Hypothalamus (tissue), 51 donors: Measurements from ENCODE around the gene ADAM11.
"Not testable (repeated sequence)": the region's sequence is repeated elsewhere in the genome, so short reads cannot be mapped to it uniquely, and the experiment has no call there.

Experiments used
- DNase-seq, 51 donors: peaks; one replicate each; lab custom pipeline; 2025; lab: John Stamatoyannopoulos, UW

The ADAM11 gene

DNA sequence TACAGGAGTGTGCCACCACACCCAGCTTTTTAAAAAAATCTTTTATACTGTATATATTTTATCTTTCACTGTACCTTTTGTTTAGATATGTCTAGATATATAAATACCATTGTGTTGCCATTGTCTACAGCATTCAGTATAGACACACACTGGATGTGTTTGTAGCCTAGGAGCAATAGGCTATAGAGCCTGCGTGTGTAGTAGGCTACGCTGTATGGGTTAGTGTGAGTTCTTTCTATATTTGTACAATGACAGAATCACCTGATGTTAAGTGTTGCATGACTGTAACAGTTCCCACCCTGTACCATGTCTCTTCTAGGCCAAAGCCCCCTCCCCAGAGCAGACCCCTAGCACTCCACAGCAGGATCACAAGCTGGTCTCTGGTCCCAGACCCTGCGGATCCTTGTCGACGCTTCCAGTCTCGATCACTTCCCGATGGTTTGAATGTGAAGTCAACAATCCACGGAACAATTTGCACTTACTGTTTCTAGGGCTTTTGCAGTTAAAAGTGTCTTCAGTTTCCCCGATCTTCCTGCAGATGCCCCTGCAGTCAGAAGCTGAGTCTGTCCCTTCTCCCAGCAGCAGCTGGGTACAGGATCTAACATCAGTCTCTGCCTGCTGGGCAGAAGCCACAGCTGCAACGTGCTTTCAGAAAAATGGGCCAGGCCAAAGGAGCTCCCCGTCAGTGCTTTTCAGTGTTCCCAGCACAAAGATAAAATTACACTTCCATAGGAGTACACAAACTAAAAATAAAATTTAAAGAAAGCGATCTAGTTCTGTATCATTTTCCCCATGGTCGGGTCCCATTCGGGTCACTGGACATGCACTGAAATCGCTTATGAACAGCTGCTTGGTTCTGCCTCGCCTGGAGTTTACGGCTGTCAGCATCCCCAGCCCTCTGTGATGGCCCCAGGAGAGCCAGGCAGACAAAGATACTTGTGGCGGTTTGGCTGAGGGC lies 35.4 kb downstream of the ADAM11 start:
- DNase-seq, result no peak

DNA sequence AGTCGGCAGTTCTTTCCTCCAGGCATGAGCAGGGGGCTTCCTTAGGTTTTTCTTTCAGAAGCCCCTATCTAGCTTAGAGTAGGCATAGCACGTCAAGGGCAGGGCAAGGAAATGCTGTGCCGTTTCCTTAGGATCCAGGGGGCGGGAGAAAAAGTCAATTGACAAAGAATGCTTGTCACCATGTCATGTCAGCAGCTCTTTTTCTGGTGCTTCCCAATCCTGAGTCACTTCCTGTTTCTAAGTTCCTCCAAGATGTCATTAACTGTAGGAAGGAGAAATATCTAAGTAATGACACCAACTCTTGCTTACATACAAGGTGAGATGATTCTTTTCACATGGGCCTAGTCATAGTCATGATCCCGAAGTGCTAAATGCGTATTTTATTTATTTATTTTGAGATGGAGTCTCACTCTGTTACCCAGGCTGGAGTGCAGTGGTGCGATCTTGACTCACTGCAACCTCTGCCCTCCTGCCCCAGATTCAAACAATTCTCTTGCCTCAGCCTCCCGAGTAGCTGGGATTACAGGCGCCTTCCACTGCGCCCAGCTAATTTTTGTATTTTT lies 36.1 kb downstream of the ADAM11 start:
- DNase-seq, result no peak

DNA sequence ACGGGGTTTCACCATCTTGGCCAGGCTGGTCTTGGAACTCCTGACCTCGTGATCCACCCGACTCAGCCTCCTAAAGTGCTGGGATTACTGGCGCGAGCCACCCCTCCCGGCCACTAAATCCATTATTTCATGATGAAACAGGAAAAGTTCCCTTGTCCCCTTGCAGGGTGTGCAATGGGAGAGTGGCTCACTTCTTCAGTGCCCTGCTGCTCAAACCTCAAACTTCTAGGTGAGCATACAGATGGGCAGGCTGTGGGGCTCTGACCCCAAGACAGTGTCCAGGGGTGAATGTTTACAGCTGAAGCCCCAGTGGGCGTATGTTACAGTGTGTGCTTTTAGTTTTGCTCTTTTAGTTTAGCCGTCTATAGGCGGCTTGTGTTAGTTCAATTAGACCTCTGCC lies 36.6 kb downstream of the ADAM11 start:
- no peak for DNase-seq

DNA sequence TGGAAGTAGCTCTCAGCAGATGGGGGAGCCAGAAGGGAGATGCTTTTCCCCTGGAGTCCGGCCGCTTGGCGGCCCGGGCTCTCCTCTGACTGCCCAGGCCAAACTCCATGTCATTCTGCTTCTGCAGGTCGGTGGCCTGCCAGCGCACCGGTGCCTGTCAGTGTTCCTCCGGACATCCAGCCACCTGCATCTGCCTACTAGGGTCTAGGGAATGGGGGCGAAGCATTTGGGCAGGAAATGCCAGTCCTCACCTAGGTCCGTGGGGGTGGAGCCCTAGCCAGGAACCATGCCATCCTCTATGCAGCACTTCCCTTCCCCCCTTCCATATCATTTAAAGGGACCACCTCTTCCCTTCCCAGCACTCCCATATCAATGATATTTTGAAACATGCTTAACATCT lies 37.1 kb downstream of the ADAM11 start:
- DNase-seq, result no peak

DNA sequence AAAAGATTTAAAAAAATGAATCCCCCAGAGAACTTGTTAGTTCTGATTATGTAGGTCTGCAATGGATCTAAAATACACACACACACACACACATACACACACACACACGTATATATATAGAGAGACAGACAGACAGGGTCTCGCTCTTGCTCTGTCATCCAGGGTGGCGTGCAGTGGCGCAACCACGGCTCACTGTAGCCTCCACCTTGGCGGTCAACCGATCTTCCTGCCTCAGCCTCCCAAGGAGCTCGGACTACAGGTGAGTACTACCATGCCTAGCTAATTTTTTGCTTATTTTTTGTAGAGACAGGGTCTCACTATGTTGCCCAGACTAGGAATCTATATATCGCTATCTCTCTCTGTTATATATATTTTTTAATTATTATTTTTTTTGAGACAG lies 37.9 kb downstream of the ADAM11 start:
- DNase-seq, result no peak

DNA sequence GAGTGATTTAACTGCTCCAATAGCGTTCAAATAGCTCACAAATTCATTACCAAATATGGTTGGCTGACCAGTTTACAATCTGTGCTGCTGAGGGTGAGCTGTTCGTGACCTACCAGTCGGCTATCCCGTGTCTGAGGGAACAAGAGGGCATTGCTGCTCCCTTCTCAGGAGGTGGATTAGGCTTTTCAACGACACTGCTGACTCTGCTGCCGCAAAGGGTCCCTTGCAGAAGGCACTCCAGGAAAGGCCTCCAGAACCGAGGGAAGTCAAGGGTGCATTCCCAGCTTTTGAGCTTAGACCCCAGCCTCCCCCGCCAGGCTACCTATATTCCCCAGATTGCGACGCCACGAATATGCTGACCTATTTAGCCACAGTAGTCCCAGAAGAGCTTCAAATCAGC lies 39.0 kb downstream of the ADAM11 start:
- no peak for DNase-seq

DNA sequence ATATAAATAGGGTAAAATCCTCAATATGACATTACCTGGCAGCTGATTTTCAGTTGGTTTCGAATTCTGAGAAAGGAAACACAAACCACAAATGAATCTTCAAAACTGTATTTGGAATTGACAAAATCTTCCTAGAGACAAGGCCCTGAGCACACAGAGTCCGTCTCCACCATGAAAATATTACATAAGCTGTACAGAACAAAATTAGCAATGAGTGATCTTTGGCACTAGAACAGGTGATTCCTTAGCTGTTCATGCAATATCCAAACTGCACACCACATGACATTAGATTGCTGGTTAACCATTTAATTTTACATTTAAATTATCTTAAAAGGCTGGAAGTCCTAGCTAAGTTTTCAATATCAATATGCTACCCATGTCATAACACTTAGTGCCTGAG lies 39.6 kb downstream of the ADAM11 start:
- DNase-seq, result no peak

DNA sequence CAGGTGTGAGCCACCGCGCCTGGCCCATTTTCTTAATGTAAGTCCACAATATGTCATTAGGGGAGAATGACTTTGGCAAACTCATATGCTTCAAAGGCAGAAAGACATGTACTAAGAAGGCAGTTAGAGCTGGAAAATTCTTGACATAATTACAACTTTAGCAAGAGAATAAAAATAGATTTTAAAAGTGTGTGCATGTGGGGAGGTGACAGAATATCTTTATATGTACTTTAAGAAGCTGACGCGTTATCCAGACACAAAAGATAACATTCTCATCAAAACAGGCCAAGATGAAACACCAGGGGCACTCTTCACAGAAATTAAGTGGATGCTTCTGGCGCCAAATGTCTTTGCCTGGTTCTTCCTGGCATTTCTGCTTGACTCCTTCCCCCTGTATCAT lies 43.1 kb downstream of the ADAM11 start:
- no peak for DNase-seq

DNA sequence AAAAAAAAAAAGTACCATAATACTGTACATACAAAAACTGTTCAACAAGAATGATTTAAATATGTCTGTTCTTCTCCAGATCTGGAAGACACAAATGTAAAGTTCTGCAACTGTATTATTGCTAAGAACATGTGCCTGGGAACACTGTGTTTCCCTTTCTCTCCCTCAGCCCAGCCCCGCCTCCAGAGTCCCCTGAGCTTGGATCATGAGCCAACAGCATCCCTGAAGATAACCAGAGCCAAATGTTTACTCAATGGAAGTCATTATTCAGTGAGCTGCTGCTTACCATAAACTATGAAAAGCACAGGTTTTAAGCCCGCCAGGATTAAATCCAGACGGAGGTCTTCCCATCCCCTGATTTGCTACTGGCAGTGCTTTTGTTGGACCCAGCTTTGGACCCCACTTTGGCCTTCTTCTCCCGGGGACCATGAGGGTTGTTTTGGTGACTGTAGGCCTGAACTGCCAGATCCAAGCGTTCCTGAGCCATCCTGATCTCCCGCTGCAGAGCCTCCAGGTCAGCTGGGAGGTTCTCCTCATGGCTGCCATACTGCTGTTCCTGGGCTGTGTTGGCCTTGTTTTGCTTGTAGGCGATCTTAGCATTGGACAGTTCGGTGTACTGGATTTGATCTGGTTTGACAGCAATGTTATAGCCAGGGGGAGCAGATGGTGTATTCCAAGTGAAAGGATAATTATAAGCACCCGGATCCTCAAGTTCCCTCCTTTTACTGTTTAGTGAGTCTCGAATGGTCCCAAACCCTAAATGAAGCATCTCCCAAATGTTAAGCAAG lies 45.7 kb downstream of the ADAM11 start:
- no peak for DNase-seq

DNA sequence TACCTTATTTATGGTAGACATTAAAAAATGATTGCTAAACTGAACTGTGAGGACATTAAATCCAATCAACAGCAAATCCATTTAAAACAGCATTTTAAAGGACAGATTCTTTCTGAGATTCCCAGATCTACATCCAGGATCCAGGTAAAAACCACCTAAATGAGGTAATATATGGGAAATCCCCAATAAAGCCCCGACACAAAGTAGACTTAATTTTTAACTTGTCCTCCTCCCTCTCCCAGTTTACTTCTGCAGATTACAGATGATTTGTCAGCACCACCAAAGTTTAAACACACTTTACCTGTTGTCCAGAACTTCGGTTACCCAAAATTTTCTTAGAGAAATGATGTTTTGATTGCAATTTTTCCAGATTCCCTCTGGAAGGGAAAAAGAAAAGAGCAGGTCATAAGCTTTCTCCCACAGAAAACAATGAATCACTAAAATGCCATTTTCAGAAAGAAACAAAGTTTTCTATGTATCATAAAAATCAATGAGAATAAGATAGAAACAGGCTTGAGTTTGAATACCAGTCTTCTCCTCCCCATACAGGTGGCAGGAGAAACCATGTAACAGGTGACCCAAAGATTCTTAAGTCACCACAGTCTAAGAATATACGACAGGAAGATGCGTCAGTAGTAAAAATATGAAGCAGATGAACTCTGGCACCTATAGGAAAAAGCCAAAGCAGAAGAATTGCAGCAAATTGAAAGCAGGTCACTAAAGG lies 48.5 kb downstream of the ADAM11 start:
- no peak for DNase-seq

DNA sequence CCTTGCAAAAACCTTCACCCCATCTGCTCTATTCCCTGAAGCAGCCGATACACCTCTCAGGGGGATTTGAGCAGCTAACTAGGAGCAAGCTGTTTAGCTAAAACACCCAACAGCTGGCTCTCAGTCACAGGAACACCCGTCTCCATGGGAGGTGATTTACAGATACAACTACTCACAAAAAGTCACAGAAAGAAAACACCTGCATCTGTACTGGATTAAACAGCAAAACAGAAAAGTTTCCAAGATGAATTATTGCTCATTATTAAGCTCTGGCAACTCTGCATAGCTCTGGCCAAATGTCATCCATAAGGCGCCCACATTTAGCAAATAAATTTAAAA lies 49.0 kb downstream of the ADAM11 start:
- no peak for DNase-seq

DNA sequence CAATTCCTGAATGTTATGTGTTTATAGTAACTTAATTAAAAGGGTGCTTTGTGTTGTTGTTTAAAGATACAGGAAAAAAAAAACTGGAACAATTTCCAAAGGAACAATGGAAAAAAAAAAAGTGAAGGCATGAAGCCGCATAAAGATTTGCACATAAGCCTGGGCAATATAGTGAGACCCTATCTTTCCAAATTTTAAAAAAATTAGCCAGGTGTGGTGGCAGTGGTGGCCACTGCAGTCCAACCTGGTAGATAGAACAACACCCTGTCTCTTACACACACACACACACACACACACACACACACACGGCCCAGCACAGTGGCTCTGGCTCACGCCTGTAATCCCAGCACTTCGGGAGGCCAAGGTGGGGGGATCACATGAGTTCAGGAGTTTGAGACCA lies 49.4 kb downstream of the ADAM11 start:
- no peak for DNase-seq

DNA sequence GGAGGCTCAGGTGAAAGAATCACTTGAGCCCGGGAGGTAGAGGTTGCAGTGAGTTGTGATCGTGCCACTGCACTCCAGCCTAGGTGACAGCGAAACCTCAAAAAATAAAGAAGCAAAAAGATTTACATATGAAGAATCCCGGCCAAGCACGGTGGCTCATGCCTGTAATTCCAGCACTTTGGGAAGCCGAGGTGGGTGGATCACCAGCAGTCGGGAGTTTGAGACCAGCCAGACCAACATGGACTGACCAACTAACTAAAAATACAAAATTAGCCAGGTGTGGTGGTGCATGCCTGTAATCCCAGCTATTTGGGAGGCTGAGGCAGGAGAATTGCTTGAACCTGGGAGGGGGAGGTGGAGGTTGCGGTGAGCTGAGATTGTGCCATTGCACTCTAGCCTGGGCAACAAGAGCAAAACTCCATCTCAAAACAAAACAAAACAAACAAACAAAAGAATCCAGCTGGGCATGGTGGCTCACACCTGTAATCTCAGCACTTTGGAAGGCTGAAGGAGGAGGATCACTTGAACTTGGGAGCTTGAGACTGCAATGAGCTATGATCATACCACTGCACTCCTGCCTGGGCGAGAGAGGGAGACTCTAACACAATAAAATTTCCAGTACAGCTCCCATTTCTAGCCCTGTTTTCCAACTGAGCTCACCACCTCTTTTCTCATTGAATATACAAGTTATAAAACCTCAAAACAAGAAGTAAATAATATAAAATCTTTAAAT lies 50.0 kb downstream of the ADAM11 start:
- DNase-seq, result not testable (repeated sequence)

DNA sequence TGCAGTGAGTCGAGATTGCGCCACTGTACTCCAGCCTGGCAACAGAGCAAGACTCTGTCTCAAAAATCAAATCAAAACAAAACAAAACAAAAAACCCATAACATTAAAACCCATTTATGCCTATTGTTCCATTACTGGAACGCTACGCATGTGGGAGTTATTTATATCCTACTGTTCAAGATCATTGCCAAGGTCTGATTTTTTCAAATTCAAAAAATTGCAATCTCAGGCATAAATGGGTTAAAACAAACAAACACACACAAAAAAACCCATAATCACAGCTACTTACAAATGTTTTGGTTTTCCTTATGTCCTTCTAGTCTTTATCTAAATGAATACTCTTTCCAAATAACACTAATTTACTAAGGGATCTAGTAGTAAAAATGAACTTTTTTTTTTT lies 53.5 kb downstream of the ADAM11 start:
- DNase-seq, result no peak

DNA sequence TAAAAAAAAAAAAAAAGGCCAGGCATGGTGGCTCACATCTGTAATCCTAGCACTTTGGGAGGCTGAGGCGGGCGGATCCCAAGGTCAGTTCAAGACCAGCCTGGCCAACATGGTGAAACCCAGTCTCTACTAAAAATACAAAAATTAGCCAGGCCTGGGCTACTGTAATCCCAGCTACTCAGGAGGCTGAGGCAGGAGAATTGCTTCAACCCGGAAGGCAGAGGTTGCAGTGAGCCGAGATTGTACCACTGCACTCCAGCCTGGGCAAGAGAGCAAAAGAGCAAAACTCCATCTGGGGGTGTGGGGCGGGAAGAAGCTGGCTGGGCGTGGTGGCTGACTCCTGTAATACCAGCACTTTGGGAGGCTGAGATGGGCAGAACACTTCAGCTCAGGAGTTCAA lies 59.7 kb downstream of the ADAM11 start:
- DNase-seq, result not testable (repeated sequence)

DNA sequence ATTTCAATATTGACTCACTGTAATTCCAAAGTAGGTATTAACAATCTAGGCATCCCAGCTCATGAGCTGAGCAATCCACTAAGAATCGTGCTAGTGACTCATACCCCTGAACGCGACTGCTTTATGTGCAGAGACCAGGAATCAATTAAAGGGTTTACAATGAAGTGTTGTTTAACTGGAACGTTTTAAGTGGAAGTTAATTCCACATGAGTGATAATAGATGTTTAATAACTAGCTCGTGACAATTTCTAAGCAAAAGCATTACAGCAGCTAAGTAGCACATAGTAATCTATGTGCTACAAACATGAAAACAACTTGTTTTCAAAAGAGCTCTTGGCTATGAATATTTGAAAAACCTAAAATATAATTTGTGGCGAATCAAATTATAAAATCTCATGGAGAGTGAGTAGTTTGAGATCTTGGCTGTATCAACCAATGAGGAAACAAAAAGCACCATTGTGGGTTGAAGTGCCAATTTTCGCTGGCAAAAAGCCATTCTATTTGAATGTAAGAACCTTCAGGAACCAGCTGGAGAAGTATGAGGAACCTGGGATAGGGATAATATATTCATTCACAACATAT lies 61.9 kb downstream of the ADAM11 start:
- DNase-seq, result peak in 1 of 51 donors; percentile 1

DNA sequence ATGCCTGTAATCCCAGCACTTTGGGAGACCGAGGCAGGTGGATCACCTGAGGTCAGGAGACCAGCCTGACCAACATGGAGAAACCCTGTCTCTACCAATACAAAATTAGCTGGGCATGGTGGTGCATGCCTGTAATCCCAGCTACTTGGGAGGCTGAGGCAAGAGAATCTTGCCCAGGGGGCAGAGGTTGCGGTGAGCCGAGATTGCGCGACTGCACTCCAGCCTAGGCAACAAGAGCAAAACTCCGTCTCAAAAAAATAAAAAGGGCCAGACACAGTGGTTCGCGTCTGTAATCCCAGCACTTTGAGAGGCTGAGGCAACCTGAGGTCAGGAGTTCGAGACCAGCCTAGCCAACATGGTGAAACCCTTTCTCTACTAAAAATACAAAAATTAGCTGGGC lies 66.4 kb downstream of the ADAM11 start:
- not testable (repeated sequence) for DNase-seq

DNA sequence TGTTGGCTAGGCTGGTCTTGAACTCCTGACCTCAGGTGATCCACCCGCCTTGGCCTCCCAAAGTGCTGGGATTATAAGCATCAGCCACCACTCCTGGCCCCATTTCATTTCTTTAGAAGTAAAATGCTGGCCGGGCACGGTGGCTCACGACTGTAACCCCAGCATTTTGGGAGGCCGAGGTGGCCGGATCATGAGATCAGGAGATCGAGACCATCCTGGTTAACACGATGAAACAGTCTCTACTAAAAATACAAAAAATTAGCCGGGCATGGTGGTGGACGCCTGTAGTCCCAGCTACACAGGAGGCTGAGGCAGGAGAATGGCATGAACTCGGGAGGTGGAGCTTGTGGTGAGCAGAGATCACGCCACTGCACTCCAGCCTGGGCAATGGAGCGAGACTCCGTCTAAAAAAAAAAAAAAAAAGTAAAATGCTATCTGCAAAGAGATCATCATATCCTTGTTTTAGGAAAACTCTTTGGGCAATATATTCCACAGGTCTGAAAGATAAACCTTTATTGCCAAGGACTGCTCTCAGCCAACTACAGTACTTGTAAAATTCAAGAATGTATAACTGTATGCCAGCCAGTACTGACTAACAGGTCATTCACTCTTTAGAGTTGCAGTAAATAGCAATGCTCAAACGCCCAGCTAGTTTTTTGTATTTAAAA lies 67.5 kb downstream of the ADAM11 start:
- DNase-seq, result no peak

DNA sequence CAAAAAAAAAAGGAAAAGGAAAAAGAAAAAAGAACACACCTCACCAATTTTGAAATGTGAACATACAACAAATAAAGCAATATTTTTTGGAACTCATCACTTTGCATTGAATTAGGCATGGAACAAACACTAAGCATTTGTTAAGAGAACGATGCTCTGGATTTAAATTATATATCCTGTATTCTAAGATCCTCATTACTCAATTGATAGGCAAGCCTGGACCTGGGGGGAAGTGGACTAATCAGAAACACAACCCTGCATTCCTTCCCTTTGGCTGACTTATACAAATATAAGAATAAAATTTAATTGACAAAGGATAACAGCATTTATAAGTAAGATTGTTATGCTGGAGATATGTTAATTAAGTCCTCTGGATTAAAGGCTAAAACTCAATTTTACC lies 69.1 kb downstream of the ADAM11 start:
- no peak for DNase-seq
